Stimulated activated naive CD8-positive, alpha-beta T cell treated with anti-CD3 and anti-CD28 coated beads, Interleukin-15, Interleukin-2, amounts not matched to agents 100 U/mL and 50 U/mL, for 24 hours (primary cell): ENCODE results near the gene COL23A1.
"Not testable (repeated sequence)": the region's sequence is repeated elsewhere in the genome, so short reads cannot be mapped to it uniquely, and the experiment has no call there.

ENCODE experiments used
- ATAC-seq: fragments of 150-1000 bp; cut with Tn5 transposase; one replicate; pipeline ENCODE4 v1.10.0; 2021
- DNase-seq: peaks from one replicate; pipeline ENCODE4 v3.0.0; 2021

COL23A1 gene

GRCh38 chr5:178377583-178378270 lies 212.5 kb downstream of the COL23A1 start:
- ATAC-seq, result no peak
- DNase-seq, result no peak

DNA sequence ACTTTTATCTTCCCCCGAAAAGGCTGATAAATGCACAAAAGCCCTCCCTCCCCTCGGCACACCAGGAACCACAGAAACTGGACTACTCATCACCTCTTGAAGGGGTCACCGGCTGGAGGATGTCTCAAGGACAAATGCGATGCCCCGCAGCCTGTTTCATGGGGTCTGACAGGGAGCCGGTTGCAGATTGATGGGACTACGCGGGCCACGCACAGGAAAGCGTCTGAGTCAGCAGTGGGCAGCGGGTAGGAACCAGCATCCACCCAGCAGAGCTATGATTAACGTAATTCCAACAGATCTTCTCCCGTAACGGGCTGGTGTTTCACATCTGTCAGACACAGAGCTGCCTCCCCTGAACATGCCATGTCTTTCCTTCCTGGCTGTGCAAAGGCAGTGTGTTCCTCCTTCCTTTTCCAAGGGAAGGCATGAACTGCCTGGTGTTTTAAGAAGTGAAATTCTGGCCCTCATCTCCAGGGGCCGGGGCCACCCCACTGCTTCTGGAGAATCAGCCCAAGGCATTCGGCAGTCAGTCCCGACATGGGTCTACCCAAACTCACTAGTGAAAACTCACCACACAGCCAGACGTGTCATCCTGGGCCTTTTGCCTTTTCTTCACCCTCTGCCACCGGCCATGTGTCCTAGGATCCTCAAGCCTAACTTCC lies 213.1 kb downstream of the COL23A1 start:
- ATAC-seq, result no peak
- no peak for DNase-seq

- ATAC-seq (no peak), DNase-seq (no peak)
These were observed 214.8 kb downstream of the COL23A1 start for GRCh38 chr5:178375348-178375747.

GRCh38 chr5:178373711-178374110 lies 216.5 kb downstream of the COL23A1 start:
- ATAC-seq, result no peak
- DNase-seq, result no peak

DNA sequence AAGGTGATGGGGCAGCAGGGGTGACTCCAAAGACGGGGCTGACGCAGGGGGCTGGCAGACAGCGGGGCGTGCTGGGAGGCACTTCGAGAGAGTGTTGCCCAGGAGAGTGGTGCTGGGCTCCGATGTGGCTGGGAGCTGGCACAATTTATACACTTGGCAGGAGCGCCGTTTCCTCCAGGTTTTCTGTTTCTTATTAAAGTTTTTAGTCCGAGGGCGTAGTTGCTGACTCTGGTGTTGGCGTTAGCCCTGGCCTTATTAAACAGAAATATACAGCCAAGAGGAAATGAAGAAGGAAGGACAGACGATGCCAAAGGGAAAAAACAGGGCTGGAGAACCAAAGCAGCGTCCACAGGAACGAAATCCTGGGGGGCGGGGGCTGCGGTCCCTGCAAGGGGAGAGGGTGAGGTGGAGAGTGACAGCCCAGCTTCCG lies 218.0 kb downstream of the COL23A1 start:
- ATAC-seq (no peak), DNase-seq (no peak)

DNA sequence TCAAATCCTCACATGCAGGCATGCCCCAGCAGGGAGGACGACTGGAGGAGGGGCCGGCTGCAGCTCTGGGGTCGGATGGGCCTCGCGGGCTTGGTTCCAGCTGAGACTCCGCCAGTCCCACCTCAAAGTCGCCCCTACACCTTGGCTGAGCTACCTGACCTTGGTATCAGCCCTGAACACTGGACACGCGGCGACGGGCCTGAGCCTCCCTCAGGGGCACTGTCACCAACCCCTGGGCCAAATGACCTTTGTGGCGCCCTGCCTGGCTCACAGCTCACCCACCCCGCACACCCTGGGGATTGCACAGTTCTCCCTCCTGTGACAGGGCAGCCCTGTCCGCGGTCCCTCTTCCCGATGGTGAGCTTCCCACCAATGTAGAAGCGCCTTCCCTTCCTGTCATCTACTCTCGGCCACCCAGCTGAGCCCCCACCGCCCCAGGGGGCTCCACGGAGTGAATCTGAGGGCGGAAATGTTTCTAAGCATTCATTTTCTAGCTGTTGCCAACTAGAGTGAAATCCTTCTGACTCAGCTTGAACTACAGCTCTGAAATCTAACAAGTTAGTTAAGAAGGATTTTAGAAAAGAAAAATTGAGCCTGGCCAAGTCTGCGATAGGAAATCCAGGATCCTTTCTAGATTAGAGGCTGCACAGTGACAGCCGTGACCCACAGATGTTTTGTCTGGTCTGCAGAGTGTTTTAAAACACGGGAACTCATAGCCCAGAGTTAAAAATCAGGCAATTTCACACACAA lies 218.7 kb downstream of the COL23A1 start:
- ATAC-seq (no peak), DNase-seq (no peak)

GRCh38 chr5:178370102-178370501 lies 220.1 kb downstream of the COL23A1 start:
- DNase-seq (no peak), ATAC-seq (no peak)

DNA sequence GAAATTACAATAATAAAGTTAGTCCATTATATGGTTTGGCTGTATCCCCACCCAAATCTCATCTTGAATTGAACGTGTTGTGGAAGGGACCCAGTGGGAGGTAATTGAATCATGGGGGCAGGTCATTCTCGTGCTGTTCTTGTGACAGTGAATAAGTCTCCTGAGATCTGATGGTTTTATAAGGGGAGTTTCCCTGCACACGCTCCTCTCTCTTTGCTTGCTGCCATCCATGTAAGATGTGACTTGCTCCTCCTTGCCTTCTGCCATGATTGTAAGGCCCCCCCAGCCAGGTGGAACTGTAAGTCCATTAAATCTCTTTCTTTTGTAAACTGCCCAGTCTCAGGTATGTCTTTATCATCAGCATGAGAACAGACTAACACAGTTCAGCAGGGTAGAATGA lies 220.7 kb downstream of the COL23A1 start:
- not testable (repeated sequence) for ATAC-seq, DNase-seq

- no peak for DNase-seq
- ATAC-seq, result no peak
These were observed 221.4 kb downstream of the COL23A1 start for GRCh38 chr5:178368716-178369300.

DNA sequence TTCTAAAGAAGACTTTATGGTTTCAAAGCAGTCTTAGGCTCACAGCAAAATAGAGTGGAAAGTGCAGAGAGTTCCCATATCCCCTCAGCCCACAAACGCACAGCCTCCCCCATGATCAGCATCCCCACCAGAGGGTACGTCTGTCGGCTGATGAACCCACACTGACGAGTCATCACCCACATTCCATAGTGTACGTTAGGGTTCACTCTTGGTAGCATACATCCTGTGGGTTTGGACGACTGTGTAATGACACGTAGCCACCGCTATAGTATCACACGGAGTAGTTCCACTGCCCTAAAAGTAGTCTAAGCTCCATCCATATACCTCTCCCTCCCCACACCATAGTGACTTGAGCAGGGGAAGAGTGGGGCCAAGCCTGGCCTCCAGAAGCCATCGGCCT lies 221.9 kb downstream of the COL23A1 start:
- no peak for DNase-seq
- no peak for ATAC-seq

DNA sequence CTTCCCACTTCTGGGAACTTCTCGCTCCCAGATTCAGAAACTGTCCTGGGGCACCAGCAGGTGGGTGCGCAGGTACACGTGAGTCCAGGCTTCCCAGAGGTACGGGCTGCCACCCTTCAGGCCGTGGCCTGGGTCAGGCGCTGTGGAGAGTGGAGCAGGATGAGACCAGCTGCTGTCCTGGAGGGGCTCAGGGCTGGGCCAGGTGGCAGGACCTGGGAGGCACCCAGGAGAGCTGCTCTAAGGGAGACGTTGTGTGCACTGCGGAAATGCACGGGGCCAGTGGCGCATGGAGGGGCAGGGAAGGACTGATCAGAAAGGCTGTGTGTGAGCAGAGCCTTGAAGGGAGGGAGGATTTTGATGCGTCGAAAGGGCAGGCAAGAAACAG lies 222.5 kb downstream of the COL23A1 start:
- no peak for ATAC-seq
- no peak for DNase-seq

GRCh38 chr5:178366998-178367735 lies 223.0 kb downstream of the COL23A1 start:
- no peak for ATAC-seq
- DNase-seq, result no peak

DNA sequence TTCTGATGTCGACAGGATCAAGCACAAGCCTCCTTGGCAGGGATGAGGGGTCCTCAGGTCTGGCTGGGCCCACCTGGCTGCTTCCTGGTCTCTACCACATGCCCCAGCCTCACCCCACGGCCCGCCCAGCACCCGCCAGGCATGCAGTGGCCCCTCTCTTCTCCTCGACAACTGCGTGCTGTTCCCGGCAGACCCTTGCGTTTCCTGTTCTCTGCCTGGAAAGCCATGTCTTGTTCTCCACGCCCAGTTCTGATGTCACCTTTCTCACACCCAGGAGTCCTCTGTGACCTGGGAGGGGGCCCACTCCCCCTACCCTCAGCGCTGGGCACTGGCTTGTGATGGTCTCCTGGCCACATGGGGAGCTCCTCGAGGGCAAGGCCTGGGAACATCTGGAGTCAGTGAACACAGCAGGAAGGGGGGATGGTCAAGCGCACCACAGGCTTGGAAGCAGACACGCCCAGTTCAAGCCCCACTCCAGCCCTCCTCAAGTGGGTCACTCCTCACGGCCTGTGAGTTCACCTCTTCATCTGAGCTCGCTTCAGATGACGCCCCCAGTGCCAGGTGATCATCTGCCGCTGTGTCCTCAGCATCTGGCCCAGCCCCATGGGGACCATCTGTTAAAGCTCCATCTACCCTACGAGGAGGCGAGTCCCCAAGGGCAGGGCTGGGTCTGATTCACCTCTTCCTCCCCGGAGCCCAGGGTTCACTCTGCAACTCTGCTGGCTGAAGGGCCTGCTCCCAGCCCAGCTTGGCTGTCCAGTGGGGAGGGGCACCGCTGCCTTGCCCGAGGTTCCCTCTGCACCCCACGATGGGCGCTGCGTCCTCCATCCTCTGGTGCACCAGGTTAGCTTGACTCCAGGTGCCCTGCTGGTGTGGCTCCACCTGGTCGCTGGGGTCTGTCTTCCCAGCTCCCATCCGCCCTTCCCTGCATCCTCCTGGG lies 224.4 kb downstream of the COL23A1 start:
- DNase-seq (no peak), ATAC-seq (no peak)

DNA sequence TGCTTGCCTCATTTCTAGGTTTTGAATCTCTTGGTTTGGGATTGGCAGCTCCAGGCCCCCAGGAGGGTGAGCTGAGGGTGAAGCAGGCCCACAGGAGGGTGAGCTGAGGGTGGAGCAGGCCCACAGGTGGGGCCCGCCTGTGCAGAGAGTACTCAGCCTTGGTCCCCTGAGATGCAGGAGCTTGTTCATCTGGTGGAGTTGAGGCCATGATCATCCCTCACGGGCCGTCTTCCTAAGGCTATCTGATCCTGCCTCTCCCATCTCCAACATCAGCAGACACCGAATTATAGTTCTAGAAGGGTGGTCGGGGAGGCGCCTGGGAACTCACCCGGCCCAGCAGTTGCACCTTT lies 225.9 kb downstream of the COL23A1 start:
- no peak for DNase-seq
- no peak for ATAC-seq

DNA sequence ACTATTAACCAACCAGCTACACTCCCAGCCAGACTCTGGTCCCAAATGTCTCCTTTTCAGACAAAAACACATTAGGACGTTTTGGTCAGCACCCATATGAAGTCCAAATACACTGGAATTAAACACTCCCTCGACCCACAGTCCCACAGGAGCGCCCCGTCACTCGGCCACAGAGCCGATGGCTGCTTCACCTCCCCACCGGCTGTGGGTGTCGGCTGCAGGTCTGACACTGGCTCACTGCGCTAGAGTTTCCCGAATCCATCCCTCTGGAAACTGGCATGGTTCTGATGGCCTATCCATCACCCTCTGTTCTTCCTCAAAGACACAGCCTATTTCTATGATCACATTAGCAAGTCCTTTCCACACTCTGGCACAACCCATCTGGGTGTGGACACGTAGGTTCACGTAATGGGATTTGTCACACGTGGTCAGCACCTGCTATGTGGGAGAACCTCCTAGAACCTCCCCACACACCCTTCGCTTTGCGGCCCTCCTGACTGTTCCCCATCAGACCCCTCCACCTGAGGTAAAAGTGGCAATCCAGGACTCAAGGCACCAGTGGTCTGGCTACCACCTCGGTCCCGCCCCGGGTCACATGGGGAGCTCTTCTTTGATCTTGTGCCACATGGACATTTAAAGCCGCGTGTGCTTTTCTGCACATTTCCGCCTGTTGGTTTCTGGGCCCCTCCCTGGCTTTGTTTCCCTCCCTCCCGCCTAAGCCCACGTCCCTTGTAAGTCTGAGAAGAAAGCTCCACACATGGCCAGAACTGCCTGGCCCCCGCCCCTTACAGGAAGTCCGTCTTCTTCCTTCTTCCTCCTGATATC lies 226.5 kb downstream of the COL23A1 start:
- ATAC-seq, result no peak

DNA sequence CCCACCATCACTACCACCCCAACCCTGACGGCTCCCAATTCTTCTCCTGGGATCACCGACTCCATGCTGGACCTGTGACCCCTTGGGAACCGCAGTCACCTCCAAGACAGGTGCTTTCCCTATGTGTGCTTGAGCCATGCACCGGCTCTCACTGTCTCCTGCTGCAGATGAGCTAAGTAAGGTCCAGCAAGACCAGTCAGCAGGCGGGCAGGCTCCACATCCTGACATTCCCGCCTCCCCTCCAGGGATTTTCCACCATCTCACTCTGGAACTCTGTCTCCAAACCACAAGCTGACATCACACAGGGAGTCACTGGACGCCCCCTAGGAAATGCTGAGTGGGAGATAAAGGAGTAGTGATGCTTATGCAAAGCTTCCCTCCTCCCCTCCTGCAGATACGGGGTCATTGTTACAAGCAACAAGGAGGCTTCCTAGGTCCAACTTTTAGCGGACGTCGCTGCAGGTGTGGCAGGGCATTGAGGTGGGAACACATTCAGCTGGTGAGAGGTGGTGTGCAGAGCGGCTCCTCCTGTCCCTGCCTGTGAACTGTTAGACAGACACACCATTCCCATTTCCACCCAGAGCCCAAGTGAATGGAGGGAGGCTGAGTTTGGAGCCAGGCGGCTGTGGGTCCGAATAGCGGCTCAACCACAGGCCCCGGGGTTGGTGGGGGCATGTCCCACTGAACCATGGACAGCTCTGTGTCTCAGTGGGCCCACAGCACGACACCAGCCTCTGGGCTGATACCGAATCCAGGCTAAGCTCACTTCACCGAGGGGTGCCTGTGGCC lies 228.3 kb downstream of the COL23A1 start:
- no peak for DNase-seq
- no peak for ATAC-seq

More for the DNA sequence above, 226.5 kb downstream of the COL23A1 start:
- no peak for DNase-seq

DNA sequence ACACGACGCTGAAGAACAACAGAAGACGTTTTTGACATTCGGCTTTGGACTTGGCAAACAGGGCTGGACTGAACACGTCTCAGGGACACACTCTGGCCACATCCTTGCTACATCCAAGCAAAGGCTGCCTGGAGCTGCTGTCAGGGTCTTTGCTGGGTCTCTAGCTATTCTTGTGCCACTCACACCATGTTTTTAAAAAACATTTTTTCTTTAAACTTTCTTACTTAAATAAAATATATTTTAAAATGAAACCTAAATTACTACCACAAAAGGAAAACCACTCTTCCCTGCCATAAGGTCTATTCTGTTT lies 229.3 kb downstream of the COL23A1 start:
- DNase-seq (no peak), ATAC-seq (no peak)

- no peak for ATAC-seq
- DNase-seq, result no peak
These were observed 229.8 kb downstream of the COL23A1 start for GRCh38 chr5:178360222-178360925.

- ATAC-seq, result no peak
These were observed 230.5 kb downstream of the COL23A1 start for GRCh38 chr5:178359738-178360137.

More at GRCh38 chr5:178359738-178360137, 230.5 kb downstream of the COL23A1 start:
- DNase-seq, result no peak
